Neural progenitor cell (in vitro differentiated cells): ENCODE measurements around the gene TMEM82. TPM values are rescaled to one million over a fixed set of nuclear protein-coding genes. Genes with fewer than 3 reads are reported as not detected.

Experiments
- DNase-seq: peaks from one replicate; pipeline ENCODE4 v3.0.0-alpha.2; 2016; ENCODE audit warnings: low spot score
- H2AFZ ChIP-seq: fragments of 200-600 bp; sonication (generic); replicated peaks from 2 replicates; pipeline ENCODE4 v1.6.1; 2016; ENCODE audit warnings: antibody characterized with exemption
- H3F3A ChIP-seq: fragments of 200-600 bp; sonication (generic); 2 replicates; pipeline ENCODE4 v1.6.1; 2016; ENCODE audit warnings: antibody characterized with exemption, low read depth
- H3K27ac ChIP-seq: fragments of 200-600 bp; sonication (generic); 2 replicates; pipeline ENCODE4 v1.5.1; 2016; ENCODE audit warnings: mild to moderate bottlenecking
- H3K27me3 ChIP-seq: fragments of 200-600 bp; sonication (generic); 2 replicates; pipeline ENCODE4 v1.6.1; 2016; ENCODE audit warnings: mild to moderate bottlenecking, moderate library complexity
- H3K36me3 ChIP-seq: fragments of 200-600 bp; sonication (generic); 2 replicates; pipeline ENCODE4 v1.5.1; 2016
- H3K4me1 ChIP-seq: fragments of 200-600 bp; sonication (generic); 2 replicates; pipeline ENCODE4 v1.6.1; 2016; ENCODE audit warnings: mixed run types
- H3K4me2 ChIP-seq: fragments of 200-600 bp; sonication (generic); 2 replicates; pipeline ENCODE4 v1.6.1; 2016
- H3K4me3 ChIP-seq: fragments of 200-600 bp; sonication (generic); 2 replicates; pipeline ENCODE4 v1.5.1; 2016
- H3K79me2 ChIP-seq: fragments of 200-600 bp; sonication (generic); 2 replicates; pipeline ENCODE4 v1.6.1; 2016; ENCODE audit warnings: low read depth
- H3K9ac ChIP-seq: fragments of 200-600 bp; sonication (generic); 2 replicates; pipeline ENCODE4 v1.6.1; 2016
- H3K9me3 ChIP-seq: fragments of 200-600 bp; sonication (generic); 2 replicates; pipeline ENCODE4 v1.5.1; 2016; ENCODE audit warnings: low read depth
- H4K20me1 ChIP-seq: fragments of 200-600 bp; sonication (generic); 2 replicates; pipeline ENCODE4 v1.6.1; 2016; ENCODE audit warnings: low read depth
- H3K27ac Mint-ChIP-seq: 3 replicates; pipeline ENCODE4 v1.8.0; 2021; ENCODE audit warnings: mixed read lengths
- H3K27me3 Mint-ChIP-seq: 2 replicates; pipeline ENCODE4 v1.8.0; 2022; ENCODE audit warnings: low read depth, mild to moderate bottlenecking, inconsistent platforms, moderate library complexity, mixed read lengths; ENCODE audit not compliant: insufficient read depth
- H3K36me3 Mint-ChIP-seq: 3 replicates; pipeline ENCODE4 v1.8.0; 2021; ENCODE audit warnings: mixed read lengths
- H3K4me1 Mint-ChIP-seq: 3 replicates; pipeline ENCODE4 v1.8.0; 2021; ENCODE audit warnings: mixed read lengths
- H3K4me3 Mint-ChIP-seq: 3 replicates; pipeline ENCODE4 v1.8.0; 2021; ENCODE audit warnings: mild to moderate bottlenecking, moderate library complexity, mixed read lengths
- H3K9me3 Mint-ChIP-seq: 3 replicates; pipeline ENCODE4 v1.8.0; 2020; ENCODE audit warnings: mixed read lengths
- CTCF ChIP-seq: fragments of 200-600 bp; sonication (generic); IDR thresholded peaks from 2 replicates; pipeline ENCODE4 v1.5.1; 2017; ENCODE audit warnings: antibody characterized with exemption, mild to moderate bottlenecking
- EZH2 ChIP-seq: fragments of 200-600 bp; sonication (generic); IDR thresholded peaks from 2 replicates; pipeline ENCODE4 v1.6.1; 2017; ENCODE audit warnings: antibody characterized with exemption, mild to moderate bottlenecking, moderate library complexity
- EZH2phosphoT487 ChIP-seq: fragments of 200-600 bp; sonication (generic); IDR thresholded peaks from 2 replicates; pipeline ENCODE4 v1.6.1; 2017; ENCODE audit warnings: antibody characterized with exemption
- total RNA-seq: library from RNA; depleted of rRNA; stranded (reverse); fragments of >200 nt; gene quantifications from 2 replicates; pipeline ENCODE4 v1.2.3, GENCODE V29; 2015; ENCODE audit warnings: low replicate concordance

Gene TMEM82
- total RNA-seq, 1 donor from 2014 or later: not detected

GRCh38 chr1:15765495-15766194, 23.3 kb downstream of the TMEM82 start:
- no peaks in the 10 kb centered on the region for H3K36me3 ChIP-seq
- peaks cover 3% of the 10 kb centered on the region for H3K27me3 Mint-ChIP-seq
- H3K79me2 ChIP-seq: no peaks in the 10 kb centered on the region
- no peaks in the 10 kb centered on the region for H3K36me3 Mint-ChIP-seq
- no peak for TF ChIP-seq CTCF
- no peak for TF ChIP-seq EZH2phosphoT487
- TF ChIP-seq EZH2: no peak
- H4K20me1 ChIP-seq: peaks cover 3% of the 10 kb centered on the region
- no peak overlapping the region for H3K27ac ChIP-seq
- H3K4me3 Mint-ChIP-seq: peak overlapping the region; percentile 33
- H2AFZ ChIP-seq: no peak overlapping the region
- peaks cover 5% of the 10 kb centered on the region for H3K4me1 ChIP-seq
- H3K27ac Mint-ChIP-seq: peak overlapping the region; percentile 66
- no peak overlapping the region for H3K9ac ChIP-seq
- H3K4me1 Mint-ChIP-seq: peaks cover 11% of the 10 kb centered on the region
- peaks cover 10% of the 10 kb centered on the region for H3F3A ChIP-seq
- no peaks in the 10 kb centered on the region for H3K27me3 ChIP-seq
- H3K4me2 ChIP-seq: no peak overlapping the region
- no peak for DNase-seq
- no peaks in the 10 kb centered on the region for H3K9me3 ChIP-seq
- H3K4me3 ChIP-seq: no peak overlapping the region
- H3K9me3 Mint-ChIP-seq: no peaks in the 10 kb centered on the region

- Histone ChIP-seq H3F3A (no peaks in the 10 kb centered on the region), H3K9me3 (no peaks in the 10 kb centered on the region), H3K27me3 (no peaks in the 10 kb centered on the region), H3K4me3 (no peak overlapping the region), H3K79me2 (no peaks in the 10 kb centered on the region), H3K9ac (no peak overlapping the region), H4K20me1 (no peaks in the 10 kb centered on the region), H3K4me1 (no peaks in the 10 kb centered on the region), H3K36me3 (no peaks in the 10 kb centered on the region), H3K4me2 (no peak overlapping the region), H3K27ac (no peak overlapping the region), H2AFZ (no peak overlapping the region)
- peaks cover 5% of the 10 kb centered on the region for H3K36me3 Mint-ChIP-seq
- peaks cover 7% of the 10 kb centered on the region for H3K4me1 Mint-ChIP-seq
- peaks cover 3% of the 10 kb centered on the region for H3K27me3 Mint-ChIP-seq
- TF ChIP-seq EZH2 (no peak), CTCF (no peak), EZH2phosphoT487 (no peak)
- DNase-seq: no peak
- no peak overlapping the region for H3K27ac Mint-ChIP-seq
- no peak overlapping the region for H3K4me3 Mint-ChIP-seq
- no peaks in the 10 kb centered on the region for H3K9me3 Mint-ChIP-seq
Measured at GRCh38 chr1:15767941-15768340, 25.6 kb downstream of the TMEM82 start.

GRCh38 chr1:15768388-15768787, 26.1 kb downstream of the TMEM82 start:
- no peaks in the 10 kb centered on the region for H3K9me3 ChIP-seq
- H3K79me2 ChIP-seq: no peaks in the 10 kb centered on the region
- Mint-ChIP-seq H3K4me1 (peaks cover 7% of the 10 kb centered on the region), H3K27ac (no peak overlapping the region), H3K27me3 (peaks cover 2% of the 10 kb centered on the region), H3K9me3 (no peaks in the 10 kb centered on the region), H3K4me3 (no peak overlapping the region), H3K36me3 (peaks cover 5% of the 10 kb centered on the region)
- no peak overlapping the region for H2AFZ ChIP-seq
- TF ChIP-seq CTCF (no peak), EZH2 (no peak), EZH2phosphoT487 (no peak)
- no peak overlapping the region for H3K9ac ChIP-seq
- H3K4me1 ChIP-seq: no peaks in the 10 kb centered on the region
- no peaks in the 10 kb centered on the region for H3K36me3 ChIP-seq
- no peaks in the 10 kb centered on the region for H3K27me3 ChIP-seq
- H3K4me3 ChIP-seq: no peak overlapping the region
- no peak for DNase-seq
- no peak overlapping the region for H3K4me2 ChIP-seq
- no peaks in the 10 kb centered on the region for H4K20me1 ChIP-seq
- no peaks in the 10 kb centered on the region for H3F3A ChIP-seq
- no peak overlapping the region for H3K27ac ChIP-seq
